Measurements from ENCODE around the gene RAB20. TPM values are rescaled to one million over a fixed set of nuclear protein-coding genes. Genes with fewer than 3 reads are reported as not detected.
"Not testable (repeated sequence)": the region's sequence is repeated elsewhere in the genome, so short reads cannot be mapped to it uniquely, and the experiment has no call there.

Gene RAB20
- total RNA-seq (1 to 10 TPM; 1.2 to 1.4 TPM), total RNA-seq (0.53 to 1.6 reads per million in 2 donors)

GRCh38 chr13:110561344-110562035 lies at the start of gene RAB20:
TSS of gene RAB20 (minus strand) at chr13:110561722. CDS start at chr13:110561519, 203 bp downstream.
- H3K9me3 ChIP-seq (ENCODE audit: control insufficient read depth, low read length, poor library complexity, severe bottlenecking), result no peaks in the 10 kb centered on the region
- ATAC-seq, result peak; percentile 72

GRCh38 chr13:110610955-110611595 lies 49.6 kb upstream of the RAB20 start:
- peak overlapping the region; percentile 39 for H3K27ac Mint-ChIP-seq
- H3K27me3 Mint-ChIP-seq, result no peaks in the 10 kb centered on the region
- H3K36me3 Mint-ChIP-seq (ENCODE audit: low read depth), result peaks cover 3% of the 10 kb centered on the region
- H3K9me3 ChIP-seq (ENCODE audit: control insufficient read depth, low read length, poor library complexity, severe bottlenecking), result no peaks in the 10 kb centered on the region
- DNase-seq (no peak), ATAC-seq (no peak)
- H3K4me3 Mint-ChIP-seq, result peak overlapping the region; percentile 83
- H3K4me1 Mint-ChIP-seq, result peaks cover 13% of the 10 kb centered on the region

More at GRCh38 chr13:110561344-110562035, at the start of gene RAB20:
- Mint-ChIP-seq H3K27ac (peak within 1 kb of the TSS; percentile 65), H3K4me1 (peaks cover 22% of the 10 kb centered on the region), H3K4me3 (peak within 1 kb of the TSS; percentile 96), H3K36me3 (ENCODE audit: low read depth) (no peaks in the 10 kb centered on the region), H3K27me3 (peaks cover 9% of the 10 kb centered on the region)
- DNase-seq, result peak in 2 of 3 donors; percentile 39 to 45

GRCh38 chr13:110607675-110608224 lies 46.2 kb upstream of the RAB20 start:
- no peak for DNase-seq
- Mint-ChIP-seq H3K4me3 (no peak overlapping the region), H3K36me3 (ENCODE audit: low read depth) (no peaks in the 10 kb centered on the region), H3K27ac (no peak overlapping the region), H3K27me3 (peaks cover 11% of the 10 kb centered on the region), H3K4me1 (peaks cover 9% of the 10 kb centered on the region)
- ATAC-seq, result no peak
- no peaks in the 10 kb centered on the region for H3K9me3 ChIP-seq (ENCODE audit: control insufficient read depth, low read length, poor library complexity, severe bottlenecking)

- not testable (repeated sequence) for ATAC-seq; H3K27ac Mint-ChIP-seq; H3K36me3 Mint-ChIP-seq (ENCODE audit: low read depth); H3K9me3 ChIP-seq (ENCODE audit: control insufficient read depth, low read length, poor library complexity, severe bottlenecking); H3K4me1 Mint-ChIP-seq; H3K4me3 Mint-ChIP-seq; DNase-seq
- H3K27me3 Mint-ChIP-seq, result peaks cover 17% of the 10 kb centered on the region
These were observed 44.8 kb upstream of the RAB20 start for GRCh38 chr13:110606281-110606680.

GRCh38 chr13:110605132-110605531 lies 43.6 kb upstream of the RAB20 start:
- Mint-ChIP-seq H3K4me3 (no peak overlapping the region), H3K36me3 (ENCODE audit: low read depth) (no peaks in the 10 kb centered on the region), H3K4me1 (peaks cover 3% of the 10 kb centered on the region), H3K27ac (no peak overlapping the region), H3K27me3 (peaks cover 22% of the 10 kb centered on the region)
- DNase-seq, result no peak
- no peaks in the 10 kb centered on the region for H3K9me3 ChIP-seq (ENCODE audit: control insufficient read depth, low read length, poor library complexity, severe bottlenecking)
- ATAC-seq, result no peak

- no peak for ATAC-seq
- Mint-ChIP-seq H3K27ac (no peak overlapping the region), H3K27me3 (peaks cover 27% of the 10 kb centered on the region), H3K4me1 (no peaks in the 10 kb centered on the region), H3K36me3 (ENCODE audit: low read depth) (no peaks in the 10 kb centered on the region), H3K4me3 (no peak overlapping the region)
- no peaks in the 10 kb centered on the region for H3K9me3 ChIP-seq (ENCODE audit: control insufficient read depth, low read length, poor library complexity, severe bottlenecking)
- no peak for DNase-seq
These were observed 39.5 kb upstream of the RAB20 start for GRCh38 chr13:110600980-110601379.

GRCh38 chr13:110600261-110600819 lies 38.8 kb upstream of the RAB20 start:
- no peak overlapping the region for H3K27ac Mint-ChIP-seq
- no peaks in the 10 kb centered on the region for H3K9me3 ChIP-seq (ENCODE audit: control insufficient read depth, low read length, poor library complexity, severe bottlenecking)
- no peak overlapping the region for H3K4me3 Mint-ChIP-seq
- H3K4me1 Mint-ChIP-seq, result no peaks in the 10 kb centered on the region
- H3K27me3 Mint-ChIP-seq, result peaks cover 27% of the 10 kb centered on the region
- no peak for DNase-seq
- no peaks in the 10 kb centered on the region for H3K36me3 Mint-ChIP-seq (ENCODE audit: low read depth)
- no peak for ATAC-seq

GRCh38 chr13:110597041-110597689 lies 35.6 kb upstream of the RAB20 start:
- Mint-ChIP-seq H3K4me1 (peaks cover 2% of the 10 kb centered on the region), H3K27me3 (peaks cover 16% of the 10 kb centered on the region), H3K4me3 (no peak overlapping the region)

GRCh38 chr13:110593430-110594130 lies 32.1 kb upstream of the RAB20 start:
- peak; percentile 75 for ATAC-seq

More at GRCh38 chr13:110597041-110597689, 35.6 kb upstream of the RAB20 start:
- no peak for ATAC-seq
- H3K9me3 ChIP-seq (ENCODE audit: control insufficient read depth, low read length, poor library complexity, severe bottlenecking), result no peaks in the 10 kb centered on the region
- H3K27ac Mint-ChIP-seq, result no peak overlapping the region
- DNase-seq, result no peak
- H3K36me3 Mint-ChIP-seq (ENCODE audit: low read depth), result no peaks in the 10 kb centered on the region

GRCh38 chr13:110592665-110593064 lies 31.1 kb upstream of the RAB20 start:
- Mint-ChIP-seq H3K4me1 (peaks cover 2% of the 10 kb centered on the region), H3K27ac (no peak overlapping the region), H3K27me3 (peaks cover 10% of the 10 kb centered on the region), H3K36me3 (ENCODE audit: low read depth) (no peaks in the 10 kb centered on the region), H3K4me3 (no peak overlapping the region)
- no peak for ATAC-seq
- no peaks in the 10 kb centered on the region for H3K9me3 ChIP-seq (ENCODE audit: control insufficient read depth, low read length, poor library complexity, severe bottlenecking)
- DNase-seq, result no peak

More at GRCh38 chr13:110593430-110594130, 32.1 kb upstream of the RAB20 start:
- Mint-ChIP-seq H3K36me3 (ENCODE audit: low read depth) (no peaks in the 10 kb centered on the region), H3K27me3 (peaks cover 10% of the 10 kb centered on the region), H3K27ac (no peak overlapping the region), H3K4me3 (no peak overlapping the region), H3K4me1 (peaks cover 2% of the 10 kb centered on the region)
- DNase-seq, result no peak
- no peaks in the 10 kb centered on the region for H3K9me3 ChIP-seq (ENCODE audit: control insufficient read depth, low read length, poor library complexity, severe bottlenecking)

- H3K9me3 ChIP-seq (ENCODE audit: control insufficient read depth, low read length, poor library complexity, severe bottlenecking), result no peaks in the 10 kb centered on the region
- ATAC-seq (no peak), DNase-seq (no peak)
- peaks cover 14% of the 10 kb centered on the region for H3K27me3 Mint-ChIP-seq
- no peaks in the 10 kb centered on the region for H3K36me3 Mint-ChIP-seq (ENCODE audit: low read depth)
- peaks cover 2% of the 10 kb centered on the region for H3K4me1 Mint-ChIP-seq
- no peak overlapping the region for H3K4me3 Mint-ChIP-seq
- H3K27ac Mint-ChIP-seq, result no peak overlapping the region
These were observed 29.1 kb upstream of the RAB20 start for GRCh38 chr13:110590577-110590976.

- no peak overlapping the region for H3K4me3 Mint-ChIP-seq
- H3K27me3 Mint-ChIP-seq, result peaks cover 21% of the 10 kb centered on the region
- H3K9me3 ChIP-seq (ENCODE audit: control insufficient read depth, low read length, poor library complexity, severe bottlenecking), result no peaks in the 10 kb centered on the region
- ATAC-seq, result no peak
- DNase-seq, result no peak
- no peak overlapping the region for H3K27ac Mint-ChIP-seq
- H3K36me3 Mint-ChIP-seq (ENCODE audit: low read depth), result no peaks in the 10 kb centered on the region
- H3K4me1 Mint-ChIP-seq, result peaks cover 2% of the 10 kb centered on the region
These were observed 28.4 kb upstream of the RAB20 start for GRCh38 chr13:110589793-110590390.
